MM.1S (cell line): ENCODE data around the gene C14orf39.
A peak's percentile ranks its signal among the peaks of the same experiment; 100 is the strongest.

Source experiments
- DNase-seq: peaks from one replicate; pipeline ENCODE4 v3.0.0-alpha.2; 2015
- H2AFZ ChIP-seq: fragments of 300-600 bp; sonication (generic); 2 replicates; pipeline ENCODE4 v1.6.0; 2016; ENCODE audit warnings: antibody characterized with exemption, low read length
- H3F3A ChIP-seq: fragments of 300-600 bp; sonication (generic); 2 replicates; pipeline ENCODE4 v1.6.1; 2016; ENCODE audit warnings: mild to moderate bottlenecking, antibody characterized with exemption, low read length, moderate library complexity, mixed read lengths; ENCODE audit not compliant: insufficient read depth
- H3K27ac ChIP-seq: fragments of 300-600 bp; sonication (generic); 2 replicates; pipeline ENCODE4 v1.5.1; 2016; ENCODE audit warnings: mild to moderate bottlenecking, low read length
- H3K27me3 ChIP-seq: fragments of 300-600 bp; sonication (generic); replicated peaks from 2 replicates; pipeline ENCODE4 v1.6.0; 2016; ENCODE audit warnings: low read length; ENCODE audit not compliant: insufficient read depth
- H3K36me3 ChIP-seq: fragments of 300-600 bp; sonication (generic); replicated peaks from 2 replicates; pipeline ENCODE4 v1.6.1; 2016; ENCODE audit warnings: mild to moderate bottlenecking, low read length, mixed read lengths; ENCODE audit not compliant: insufficient read depth
- H3K4me1 ChIP-seq: fragments of 300-600 bp; sonication (generic); 2 replicates; pipeline ENCODE4 v1.6.1; 2016; ENCODE audit warnings: low read length, mixed read lengths
- H3K4me2 ChIP-seq: fragments of 300-600 bp; sonication (generic); 2 replicates; pipeline ENCODE4 v1.6.0; 2016; ENCODE audit warnings: low read depth, low read length
- H3K4me3 ChIP-seq: fragments of 300-600 bp; sonication (generic); 2 replicates; pipeline ENCODE4 v1.5.1; 2016; ENCODE audit warnings: low read length, mixed read lengths
- H3K79me2 ChIP-seq: fragments of 300-600 bp; sonication (generic); 2 replicates; pipeline ENCODE4 v1.6.1; 2016; ENCODE audit warnings: mixed run types, low read length, mixed read lengths
- H3K9ac ChIP-seq: fragments of 300-600 bp; sonication (generic); 2 replicates; pipeline ENCODE4 v1.6.1; 2016; ENCODE audit warnings: low read length, mixed read lengths
- H3K9me2 ChIP-seq: fragments of 300-600 bp; sonication (generic); replicated peaks from 2 replicates; pipeline ENCODE4 v1.6.1; 2016; ENCODE audit warnings: mild to moderate bottlenecking, low read length, mixed read lengths; ENCODE audit not compliant: insufficient read depth
- H3K9me3 ChIP-seq: fragments of 300-600 bp; sonication (generic); replicated peaks from 2 replicates; pipeline ENCODE4 v1.6.1; 2016; ENCODE audit warnings: mild to moderate bottlenecking, low read length, mixed read lengths; ENCODE audit not compliant: insufficient read depth
- H4K20me1 ChIP-seq: fragments of 300-600 bp; sonication (generic); 2 replicates; pipeline ENCODE4 v1.6.1; 2016; ENCODE audit warnings: mild to moderate bottlenecking, low read length, moderate library complexity, mixed read lengths; ENCODE audit not compliant: insufficient read depth
- EZH2 ChIP-seq: fragments of 300-600 bp; sonication (generic); optimal IDR thresholded peaks from 2 replicates; pipeline ENCODE3; 2017; ENCODE audit warnings: low read depth, mild to moderate bottlenecking, antibody characterized with exemption, low read length, mixed read lengths
- EZH2phosphoT487 ChIP-seq: fragments of 300-600 bp; sonication (generic); IDR thresholded peaks from 2 replicates; pipeline ENCODE4 v1.6.1; 2018; ENCODE audit warnings: antibody characterized with exemption, low read length
- TF ChIP-seq, protein P1 (sequence below): fragments of 300-600 bp; sonication (generic); IDR thresholded peaks from 2 replicates; pipeline ENCODE4 v1.5.1; 2016; ENCODE audit warnings: antibody characterized with exemption, low read length, mixed read lengths

Gene C14orf39

DNA sequence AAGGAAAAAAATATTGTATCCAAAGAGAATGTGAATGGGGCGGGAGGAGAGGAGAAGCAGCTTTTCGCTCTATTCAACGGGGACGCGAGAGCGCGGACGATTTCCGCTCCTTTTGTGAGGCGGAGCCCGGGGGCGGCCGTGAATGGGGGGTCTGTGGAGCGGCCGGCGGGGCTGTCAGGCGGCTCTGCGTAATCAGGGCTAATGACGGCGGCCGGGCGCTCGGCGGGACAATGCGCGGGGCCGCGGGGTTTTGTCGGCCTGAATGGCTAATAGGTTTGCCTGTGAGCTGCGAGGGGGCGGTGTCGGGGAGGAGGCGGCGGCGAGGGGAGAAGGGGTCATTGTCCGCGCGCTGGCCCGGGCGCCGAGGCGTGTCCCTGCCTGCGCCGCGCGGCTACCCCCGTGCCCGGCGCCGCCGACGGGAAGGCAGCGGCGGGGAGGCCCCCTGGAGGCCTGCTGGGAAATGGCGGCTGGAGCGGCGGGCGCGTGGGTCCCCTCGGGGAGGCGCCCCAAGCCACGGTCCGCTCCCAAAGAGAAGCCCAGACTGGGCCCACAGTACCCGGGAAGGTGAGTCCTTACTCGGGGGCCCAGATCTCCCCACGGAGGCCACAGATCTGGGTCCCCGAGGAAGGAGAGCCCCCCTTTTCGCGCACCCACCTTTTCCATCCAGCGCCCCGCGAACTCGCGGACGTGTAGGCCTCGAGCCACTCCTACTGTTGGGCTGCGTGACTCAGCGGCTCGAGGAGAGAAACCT, 29.1 kb upstream of the C14orf39 start:
- Histone ChIP-seq H2AFZ (peak overlapping the region; percentile 77), H3K4me2 (peak overlapping the region; percentile 49; the same call in 1 of the 2 replicates), H3K9ac (no peak overlapping the region), H3K4me3 (peak overlapping the region; percentile 62), H3K9me3 (no peaks in the 10 kb centered on the region), H3K27me3 (no peaks in the 10 kb centered on the region), H3K36me3 (no peaks in the 10 kb centered on the region), H3K27ac (no peak overlapping the region), H3K79me2 (no peaks in the 10 kb centered on the region), H4K20me1 (no peaks in the 10 kb centered on the region), H3K9me2 (no peaks in the 10 kb centered on the region), H3K4me1 (no peaks in the 10 kb centered on the region), H3F3A (no peaks in the 10 kb centered on the region)
- DNase-seq: no peak
- TF ChIP-seq, protein P1, sequence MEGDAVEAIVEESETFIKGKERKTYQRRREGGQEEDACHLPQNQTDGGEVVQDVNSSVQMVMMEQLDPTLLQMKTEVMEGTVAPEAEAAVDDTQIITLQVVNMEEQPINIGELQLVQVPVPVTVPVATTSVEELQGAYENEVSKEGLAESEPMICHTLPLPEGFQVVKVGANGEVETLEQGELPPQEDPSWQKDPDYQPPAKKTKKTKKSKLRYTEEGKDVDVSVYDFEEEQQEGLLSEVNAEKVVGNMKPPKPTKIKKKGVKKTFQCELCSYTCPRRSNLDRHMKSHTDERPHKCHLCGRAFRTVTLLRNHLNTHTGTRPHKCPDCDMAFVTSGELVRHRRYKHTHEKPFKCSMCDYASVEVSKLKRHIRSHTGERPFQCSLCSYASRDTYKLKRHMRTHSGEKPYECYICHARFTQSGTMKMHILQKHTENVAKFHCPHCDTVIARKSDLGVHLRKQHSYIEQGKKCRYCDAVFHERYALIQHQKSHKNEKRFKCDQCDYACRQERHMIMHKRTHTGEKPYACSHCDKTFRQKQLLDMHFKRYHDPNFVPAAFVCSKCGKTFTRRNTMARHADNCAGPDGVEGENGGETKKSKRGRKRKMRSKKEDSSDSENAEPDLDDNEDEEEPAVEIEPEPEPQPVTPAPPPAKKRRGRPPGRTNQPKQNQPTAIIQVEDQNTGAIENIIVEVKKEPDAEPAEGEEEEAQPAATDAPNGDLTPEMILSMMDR: peak; percentile 25
- TF ChIP-seq EZH2phosphoT487: no peak

DNA sequence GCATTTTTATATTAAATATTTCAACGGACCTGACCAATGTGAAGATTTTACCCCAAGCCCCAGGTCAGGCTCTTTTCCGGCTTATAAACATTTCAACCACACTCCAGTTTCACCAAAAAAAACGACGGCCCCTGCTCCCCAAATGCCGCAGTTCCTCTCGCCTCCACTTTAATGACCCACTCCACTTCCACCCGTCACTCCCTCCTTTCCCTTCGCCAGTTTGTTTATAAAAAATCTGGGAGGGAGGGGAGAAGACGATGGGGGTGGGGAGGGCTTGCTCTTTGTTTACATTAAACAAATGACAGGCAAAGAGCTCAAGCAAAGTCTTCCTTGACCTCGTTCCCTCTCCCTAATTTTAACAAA, 28.5 kb upstream of the C14orf39 start:
- peak overlapping the region; percentile 62 for H3K4me3 ChIP-seq
- no peaks in the 10 kb centered on the region for H4K20me1 ChIP-seq
- no peak overlapping the region for H3K9ac ChIP-seq
- no peak for TF ChIP-seq EZH2phosphoT487
- DNase-seq: no peak
- H3K79me2 ChIP-seq: no peaks in the 10 kb centered on the region
- peak overlapping the region; percentile 49 for H3K4me2 ChIP-seq
- no peaks in the 10 kb centered on the region for H3K4me1 ChIP-seq
- no peaks in the 10 kb centered on the region for H3K36me3 ChIP-seq
- no peaks in the 10 kb centered on the region for H3K9me3 ChIP-seq
- peak overlapping the region; percentile 77 for H2AFZ ChIP-seq
- H3K9me2 ChIP-seq: no peaks in the 10 kb centered on the region
- no peaks in the 10 kb centered on the region for H3F3A ChIP-seq
- no peaks in the 10 kb centered on the region for H3K27me3 ChIP-seq
- H3K27ac ChIP-seq: no peak overlapping the region

DNA sequence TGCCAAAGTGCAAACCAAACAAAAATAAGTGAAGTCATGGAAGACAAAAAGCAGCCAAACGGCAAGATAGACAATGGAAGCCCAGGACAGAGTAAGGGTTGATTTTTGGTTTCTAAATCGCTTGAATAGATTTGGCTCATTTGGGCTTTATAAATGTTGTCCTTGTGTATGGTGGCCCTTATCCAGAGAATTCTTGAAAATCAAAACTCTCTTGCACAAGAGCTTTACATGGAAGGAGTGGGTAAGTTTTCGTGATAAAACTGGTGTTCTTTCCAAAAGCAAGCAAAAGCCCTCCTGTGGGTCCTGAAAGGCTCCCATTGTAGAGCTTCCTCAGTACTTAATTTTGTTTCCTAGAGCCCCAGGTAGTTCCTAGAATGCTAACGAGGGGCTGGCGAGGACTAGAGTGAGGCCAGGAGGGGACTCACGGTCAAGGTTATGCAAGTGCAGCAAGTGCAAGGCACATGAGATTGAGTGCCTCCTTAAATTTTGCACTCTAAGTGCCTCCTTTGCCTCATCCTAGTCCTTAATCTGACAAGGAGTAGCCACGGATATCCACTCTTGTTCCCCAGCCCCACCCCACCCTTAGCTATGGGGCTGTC, 27.2 kb upstream of the C14orf39 start:
- Histone ChIP-seq H3K36me3 (no peaks in the 10 kb centered on the region), H3K9me3 (no peaks in the 10 kb centered on the region), H2AFZ (no peak overlapping the region), H3K4me2 (no peak overlapping the region), H3K79me2 (no peaks in the 10 kb centered on the region), H3K9me2 (no peaks in the 10 kb centered on the region), H3K4me3 (no peak overlapping the region), H3K27me3 (no peaks in the 10 kb centered on the region), H3K4me1 (no peaks in the 10 kb centered on the region), H4K20me1 (no peaks in the 10 kb centered on the region), H3F3A (no peaks in the 10 kb centered on the region), H3K9ac (no peak overlapping the region), H3K27ac (no peak overlapping the region)
- DNase-seq: no peak
- TF ChIP-seq EZH2phosphoT487: no peak
- TF ChIP-seq, protein P1: no peak
- no peak for TF ChIP-seq EZH2

DNA sequence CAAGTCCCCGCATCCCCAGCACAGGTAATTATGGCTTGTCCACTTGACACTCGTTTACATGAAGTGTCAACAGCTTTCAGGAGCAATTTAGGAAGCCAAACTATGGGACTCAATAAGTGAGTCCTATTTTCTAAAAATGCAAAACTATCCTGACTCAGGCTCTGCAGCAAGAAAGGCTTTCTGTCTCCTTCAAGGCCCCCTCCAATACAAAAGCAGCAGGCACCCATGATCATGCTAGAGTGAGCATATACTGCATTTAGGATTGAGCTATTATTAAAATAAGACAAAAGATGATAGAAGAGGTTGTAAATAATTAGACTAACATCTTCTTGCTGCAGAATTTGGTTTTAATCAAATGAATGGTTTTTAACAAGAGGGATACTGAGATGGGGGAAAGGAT, 26.3 kb upstream of the C14orf39 start:
- H3K9me2 ChIP-seq: no peaks in the 10 kb centered on the region
- no peaks in the 10 kb centered on the region for H3K79me2 ChIP-seq
- no peaks in the 10 kb centered on the region for H4K20me1 ChIP-seq
- H2AFZ ChIP-seq: no peak overlapping the region
- no peaks in the 10 kb centered on the region for H3F3A ChIP-seq
- no peak overlapping the region for H3K4me3 ChIP-seq
- DNase-seq: no peak
- H3K4me1 ChIP-seq: no peaks in the 10 kb centered on the region
- H3K4me2 ChIP-seq: no peak overlapping the region
- H3K9me3 ChIP-seq: no peaks in the 10 kb centered on the region
- H3K9ac ChIP-seq: no peak overlapping the region
- H3K27me3 ChIP-seq: no peaks in the 10 kb centered on the region
- TF ChIP-seq, protein P1: no peak
- TF ChIP-seq EZH2phosphoT487: no peak
- TF ChIP-seq EZH2: no peak
- H3K27ac ChIP-seq: no peak overlapping the region
- no peaks in the 10 kb centered on the region for H3K36me3 ChIP-seq
